ENCODE results near the gene COL20A1.

DNA sequence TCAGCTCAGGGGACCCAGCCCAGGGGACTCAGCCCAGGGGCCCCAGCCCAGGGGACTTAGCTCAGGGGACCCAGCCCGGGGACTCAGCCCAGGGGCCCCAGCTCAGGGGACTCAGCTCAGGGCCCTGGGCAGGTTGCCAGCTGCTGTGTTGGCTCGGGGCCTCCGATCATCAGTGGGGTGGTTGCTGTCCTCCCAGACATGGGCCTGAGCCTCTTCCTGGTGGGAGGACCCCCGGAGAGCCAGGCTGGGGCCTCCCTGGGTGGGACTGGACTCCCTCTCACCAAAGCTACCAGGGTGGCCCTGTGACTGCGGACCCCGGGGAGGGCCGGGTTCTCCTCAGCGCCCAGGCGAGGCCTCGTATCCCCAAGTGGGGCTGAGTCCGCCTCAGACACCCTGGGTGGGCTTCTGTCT is 4.4 kb downstream of the COL20A1 start:
- TF ChIP-seq, protein P1, sequence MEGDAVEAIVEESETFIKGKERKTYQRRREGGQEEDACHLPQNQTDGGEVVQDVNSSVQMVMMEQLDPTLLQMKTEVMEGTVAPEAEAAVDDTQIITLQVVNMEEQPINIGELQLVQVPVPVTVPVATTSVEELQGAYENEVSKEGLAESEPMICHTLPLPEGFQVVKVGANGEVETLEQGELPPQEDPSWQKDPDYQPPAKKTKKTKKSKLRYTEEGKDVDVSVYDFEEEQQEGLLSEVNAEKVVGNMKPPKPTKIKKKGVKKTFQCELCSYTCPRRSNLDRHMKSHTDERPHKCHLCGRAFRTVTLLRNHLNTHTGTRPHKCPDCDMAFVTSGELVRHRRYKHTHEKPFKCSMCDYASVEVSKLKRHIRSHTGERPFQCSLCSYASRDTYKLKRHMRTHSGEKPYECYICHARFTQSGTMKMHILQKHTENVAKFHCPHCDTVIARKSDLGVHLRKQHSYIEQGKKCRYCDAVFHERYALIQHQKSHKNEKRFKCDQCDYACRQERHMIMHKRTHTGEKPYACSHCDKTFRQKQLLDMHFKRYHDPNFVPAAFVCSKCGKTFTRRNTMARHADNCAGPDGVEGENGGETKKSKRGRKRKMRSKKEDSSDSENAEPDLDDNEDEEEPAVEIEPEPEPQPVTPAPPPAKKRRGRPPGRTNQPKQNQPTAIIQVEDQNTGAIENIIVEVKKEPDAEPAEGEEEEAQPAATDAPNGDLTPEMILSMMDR (tag by site-specific recombination; IDR thresholded peaks at IDR 0.05): no peak
- TF ChIP-seq ZBTB1 (tag by site-specific recombination; IDR thresholded peaks at IDR 0.05): no peak
- no peak for TF ChIP-seq ZBTB21 (tag by site-specific recombination; IDR thresholded peaks at IDR 0.05)
- TF ChIP-seq ZNF175 (tag by site-specific recombination; IDR thresholded peaks at IDR 0.05): no peak

All from HEK293 (cell line).